ENCODE measurements around the gene AADAT.

DNA sequence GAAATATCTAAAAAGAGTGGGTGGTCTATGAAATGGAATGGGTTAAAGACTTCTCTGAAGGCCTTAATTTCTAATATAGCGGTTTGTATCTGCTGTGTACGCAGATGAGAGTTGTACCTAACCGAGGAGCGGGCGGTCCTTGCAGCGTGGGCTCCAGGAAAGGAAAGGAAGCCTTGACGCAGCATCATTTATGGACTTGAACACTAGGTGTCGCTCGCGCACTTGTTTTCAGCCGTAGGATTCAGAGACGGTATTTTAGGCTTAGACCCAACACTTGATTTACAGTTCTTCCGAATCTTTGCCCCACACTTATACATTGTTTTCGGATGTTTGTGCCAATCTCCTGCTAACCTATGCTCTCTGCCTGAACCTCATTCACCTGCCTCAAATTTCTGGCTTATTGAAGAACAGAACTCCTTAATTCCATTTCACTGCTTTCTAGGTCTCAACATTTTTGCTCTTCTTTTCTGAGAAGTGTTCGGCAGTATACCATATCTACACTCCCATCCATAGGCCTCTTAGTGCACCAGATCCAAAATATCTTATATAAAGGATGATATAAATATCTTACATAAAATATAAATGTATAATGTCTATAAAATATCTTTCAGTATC lies 48.9 kb upstream of the AADAT start:
- TF ChIP-seq, protein P1, sequence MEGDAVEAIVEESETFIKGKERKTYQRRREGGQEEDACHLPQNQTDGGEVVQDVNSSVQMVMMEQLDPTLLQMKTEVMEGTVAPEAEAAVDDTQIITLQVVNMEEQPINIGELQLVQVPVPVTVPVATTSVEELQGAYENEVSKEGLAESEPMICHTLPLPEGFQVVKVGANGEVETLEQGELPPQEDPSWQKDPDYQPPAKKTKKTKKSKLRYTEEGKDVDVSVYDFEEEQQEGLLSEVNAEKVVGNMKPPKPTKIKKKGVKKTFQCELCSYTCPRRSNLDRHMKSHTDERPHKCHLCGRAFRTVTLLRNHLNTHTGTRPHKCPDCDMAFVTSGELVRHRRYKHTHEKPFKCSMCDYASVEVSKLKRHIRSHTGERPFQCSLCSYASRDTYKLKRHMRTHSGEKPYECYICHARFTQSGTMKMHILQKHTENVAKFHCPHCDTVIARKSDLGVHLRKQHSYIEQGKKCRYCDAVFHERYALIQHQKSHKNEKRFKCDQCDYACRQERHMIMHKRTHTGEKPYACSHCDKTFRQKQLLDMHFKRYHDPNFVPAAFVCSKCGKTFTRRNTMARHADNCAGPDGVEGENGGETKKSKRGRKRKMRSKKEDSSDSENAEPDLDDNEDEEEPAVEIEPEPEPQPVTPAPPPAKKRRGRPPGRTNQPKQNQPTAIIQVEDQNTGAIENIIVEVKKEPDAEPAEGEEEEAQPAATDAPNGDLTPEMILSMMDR (IDR thresholded peaks at IDR 0.05) = peak; percentile 55 to 80 (median 76)
- no peak for TF ChIP-seq POLR2A (IDR thresholded peaks at IDR 0.05; ENCODE audit: low read depth)
